K562 treated with DMSO at 1 percent for 48 hours (cell line): ENCODE results near the gene TRMT10C. TPM values are rescaled to one million over a fixed set of nuclear protein-coding genes. Genes with fewer than 3 reads are reported as not detected.

Experiments used
- total RNA-seq: library from RNA; unstranded; fragments of 300-600 nt; gene quantifications from 2 replicates; pipeline ENCODE4 v1.2.3, GENCODE V29; 2022; ENCODE audit warnings: low replicate concordance; ENCODE audit errors: extremely low read depth

The TRMT10C gene
- not detected in 2 replicates for total RNA-seq

GRCh38 chr3:101561630-101562328 is at the start of gene TRMT10C:
TRMT10C (plus strand) TSS chr3:101561868; CDS start chr3:101564782, 2,914 bp downstream.

GRCh38 chr3:101512646-101513418 is 48.8 kb upstream of the TRMT10C start, which contains the start of gene SENP7:
SENP7 (minus strand) TSS chr3:101513212; CDS start chr3:101513130, 82 bp downstream.

GRCh38 chr3:101573449-101574387 is 12.1 kb downstream of the TRMT10C start, which contains the start of gene PCNP:
PCNP (plus strand) TSS chr3:101574180; CDS start chr3:101574216, 36 bp downstream.

Other genes with a start within 250 kb of the TRMT10C start
- not detected in 2 replicates for gene IMPG2, start 241.3 kb upstream of the TRMT10C start, total RNA-seq
- gene SENP7, start 48.7 kb upstream of the TRMT10C start, total RNA-seq: not detected in 2 replicates
- not detected in 2 replicates for gene PCNP, start 12.3 kb downstream of the TRMT10C start, total RNA-seq
- not detected in 2 replicates for gene ZBTB11, start 115.3 kb downstream of the TRMT10C start, total RNA-seq
- gene RPL24, start 124.8 kb downstream of the TRMT10C start, total RNA-seq: not detected in 2 replicates
- gene CEP97, start 162.7 kb downstream of the TRMT10C start, total RNA-seq: not detected in 2 replicates
- gene NXPE3, start 217.3 kb downstream of the TRMT10C start, total RNA-seq: not detected in 2 replicates